ENCODE data around the gene RFPL1. TPM values are rescaled to one million over a fixed set of nuclear protein-coding genes. Genes with fewer than 3 reads are reported as not detected.

RFPL1 gene
- polyA plus RNA-seq, 5 donors, result 0.12 to 0.38 TPM; not detected in 3

DNA sequence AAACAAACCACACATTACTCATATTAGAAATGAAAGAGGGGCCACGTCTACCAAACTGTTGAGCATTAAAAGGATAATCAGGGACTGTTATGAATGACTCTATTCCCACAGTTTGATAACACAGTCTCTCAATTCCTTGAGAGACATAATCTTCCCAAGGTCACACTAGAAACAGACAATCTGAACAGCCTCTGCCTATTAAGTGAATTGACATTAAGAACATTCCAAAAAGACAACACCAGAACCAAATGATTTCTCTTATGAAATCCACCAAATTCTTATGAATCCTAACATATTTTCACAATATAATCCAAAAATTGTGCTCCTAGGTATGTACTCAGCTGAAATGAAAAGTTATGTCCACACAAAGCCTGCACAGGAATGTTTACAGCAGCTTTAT, 4.6 kb downstream of the RFPL1 start:
- no peak for DNase-seq

- no peak for DNase-seq
Observed at GRCh38 chr22:29443452-29443851, 5.1 kb downstream of the RFPL1 start.

- no peak for DNase-seq
Observed at GRCh38 chr22:29443861-29444792, 5.7 kb downstream of the RFPL1 start.

DNA sequence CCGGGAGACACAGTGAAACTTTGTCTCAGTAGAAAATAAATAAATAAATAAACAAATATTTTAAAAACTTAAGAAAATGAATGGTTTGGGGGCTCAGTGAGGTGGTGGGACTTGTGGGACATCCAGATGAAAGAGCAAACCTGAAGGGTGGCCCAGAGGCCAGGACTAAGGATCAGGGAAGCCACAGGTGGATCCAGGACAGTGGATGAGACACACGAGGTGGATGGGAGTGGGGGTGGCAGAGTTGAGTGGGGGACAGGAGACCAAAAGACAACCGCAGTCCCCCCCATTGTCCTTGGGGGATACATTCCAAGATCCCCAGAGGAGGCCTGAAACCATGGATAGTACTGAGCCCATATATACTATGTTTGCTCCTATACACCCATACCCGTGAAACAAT, 7.1 kb downstream of the RFPL1 start:
- no peak for DNase-seq

GRCh38 chr22:29447906-29448305, 9.5 kb downstream of the RFPL1 start:
- no peak for DNase-seq

DNA sequence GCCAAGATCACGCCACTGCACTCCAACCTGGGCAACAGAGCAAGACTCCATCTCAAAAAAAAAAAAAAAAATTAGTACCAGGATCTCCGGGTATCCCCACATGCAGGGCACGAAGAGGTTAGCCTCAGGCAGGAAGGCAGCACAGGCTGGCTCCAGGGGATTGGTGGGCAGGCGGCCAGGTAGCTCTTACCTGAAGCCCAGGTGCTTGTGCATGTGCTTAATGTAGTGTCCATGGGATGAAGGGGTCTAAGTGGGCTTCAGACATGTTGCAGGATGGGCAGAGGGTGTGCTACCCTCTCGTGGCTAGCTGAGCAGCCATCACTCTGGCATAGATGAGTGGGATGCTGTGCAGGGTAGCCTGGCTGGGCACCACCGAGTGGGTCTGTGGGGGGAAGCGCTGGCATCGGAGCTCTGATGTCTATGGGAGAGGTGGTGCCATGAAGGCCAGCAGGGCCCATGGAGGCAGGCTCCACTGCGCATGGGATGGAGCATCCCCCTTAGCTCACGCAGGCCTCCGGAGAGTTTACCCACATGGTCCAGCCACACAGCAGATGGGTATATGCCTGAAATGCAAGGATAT, 11.0 kb downstream of the RFPL1 start:
- no peak for DNase-seq

DNA sequence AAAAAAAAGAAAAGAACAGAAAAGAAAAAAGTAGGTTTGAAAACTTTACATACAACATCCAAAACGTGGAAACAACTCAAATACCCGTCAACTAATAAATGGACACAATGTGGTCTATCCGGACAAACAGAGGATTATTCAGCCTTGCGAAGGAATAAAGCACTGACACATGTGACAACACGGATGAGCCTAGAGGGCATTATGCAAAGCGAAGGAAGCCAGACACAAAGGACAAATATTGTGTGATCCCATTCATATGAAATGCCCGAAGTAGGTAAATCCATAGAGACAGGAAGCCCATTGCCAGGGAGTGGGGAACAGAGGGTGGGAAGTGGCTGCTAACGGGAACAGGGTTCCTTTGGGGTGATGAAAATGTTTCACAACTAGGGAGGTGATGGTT, 11.8 kb downstream of the RFPL1 start:
- no peak for DNase-seq

GRCh38 chr22:29451863-29452262, 13.5 kb downstream of the RFPL1 start:
- DNase-seq, result no peak

GRCh38 chr22:29454276-29454675, 15.9 kb downstream of the RFPL1 start:
- DNase-seq, result no peak

GRCh38 chr22:29456211-29456671, 17.9 kb downstream of the RFPL1 start:
- DNase-seq, result no peak

DNA sequence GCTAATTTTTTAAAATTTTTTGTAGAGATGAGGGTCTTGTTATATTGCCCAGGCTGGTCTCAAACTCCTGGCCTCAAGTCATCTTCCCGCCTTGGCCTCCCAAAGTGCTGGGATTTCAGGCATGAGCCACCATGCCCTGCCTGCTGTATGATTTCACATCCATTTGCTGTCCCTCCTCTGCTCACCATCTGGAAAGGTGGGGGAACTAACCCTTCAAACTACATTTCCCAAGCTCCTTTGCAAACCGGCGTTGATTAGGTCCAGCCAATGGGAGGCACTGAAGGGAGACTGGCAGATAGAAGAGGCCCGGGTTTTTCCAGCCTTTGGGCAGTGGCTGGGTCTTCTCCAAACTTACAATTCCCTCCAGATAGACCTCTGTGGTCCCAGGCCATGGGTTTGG, 19.3 kb downstream of the RFPL1 start:
- no peak for DNase-seq

GRCh38 chr22:29458551-29458950, 20.2 kb downstream of the RFPL1 start:
- DNase-seq, result no peak

GRCh38 chr22:29459773-29460172, 21.4 kb downstream of the RFPL1 start:
- DNase-seq, result no peak

GRCh38 chr22:29461263-29461662, 22.9 kb downstream of the RFPL1 start:
- DNase-seq, result no peak

DNA sequence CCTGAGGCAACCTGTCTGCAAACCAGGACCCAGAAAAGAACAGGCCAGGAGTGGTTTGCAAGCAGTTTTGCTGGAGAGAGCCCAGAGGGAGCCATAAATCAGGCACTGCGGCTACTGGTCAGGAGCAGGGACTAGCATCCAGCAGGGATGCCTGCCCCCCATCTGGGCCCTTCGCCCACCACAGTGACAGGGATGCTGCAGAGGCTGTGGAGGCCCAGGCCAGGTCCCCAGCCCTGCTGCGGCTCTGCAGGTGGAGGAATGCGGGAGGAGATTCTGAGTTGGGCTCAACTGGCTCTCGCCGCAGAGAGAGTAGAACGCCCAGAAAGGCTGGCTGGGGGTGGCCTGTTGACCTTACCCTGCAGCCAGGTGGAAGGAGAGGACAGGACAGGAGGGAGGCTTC, 25.2 kb downstream of the RFPL1 start:
- DNase-seq, result no peak

GRCh38 chr22:29464581-29464980, 26.2 kb downstream of the RFPL1 start:
- DNase-seq, result no peak

DNA sequence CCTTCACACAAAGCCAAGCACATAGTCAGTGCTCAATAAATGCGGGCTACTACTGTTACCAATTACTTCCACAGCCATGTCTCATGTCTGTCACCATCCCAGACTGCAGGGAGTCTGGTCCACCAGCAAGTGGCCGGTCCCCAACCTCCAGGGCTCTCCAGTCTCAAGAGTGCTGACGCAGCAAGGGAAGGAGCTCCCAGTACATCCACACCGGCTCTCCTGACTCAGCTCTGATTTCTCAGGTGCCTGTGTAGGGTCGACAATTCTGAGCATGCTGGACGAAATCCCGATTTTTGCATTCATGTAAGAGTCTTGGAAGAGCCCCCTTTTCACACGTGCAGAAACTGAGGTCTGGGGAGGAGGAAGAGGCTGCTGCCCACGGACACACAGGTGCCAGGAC, 31.4 kb downstream of the RFPL1 start:
- DNase-seq, result no peak

- DNase-seq, result peak in 1 of 2 donors; percentile 40
Observed at GRCh38 chr22:29470159-29470855, 31.9 kb downstream of the RFPL1 start.

- DNase-seq, result no peak
Observed at GRCh38 chr22:29473001-29473400, 34.6 kb downstream of the RFPL1 start.

GRCh38 chr22:29475550-29475949, 37.2 kb downstream of the RFPL1 start:
- no peak for DNase-seq

DNA sequence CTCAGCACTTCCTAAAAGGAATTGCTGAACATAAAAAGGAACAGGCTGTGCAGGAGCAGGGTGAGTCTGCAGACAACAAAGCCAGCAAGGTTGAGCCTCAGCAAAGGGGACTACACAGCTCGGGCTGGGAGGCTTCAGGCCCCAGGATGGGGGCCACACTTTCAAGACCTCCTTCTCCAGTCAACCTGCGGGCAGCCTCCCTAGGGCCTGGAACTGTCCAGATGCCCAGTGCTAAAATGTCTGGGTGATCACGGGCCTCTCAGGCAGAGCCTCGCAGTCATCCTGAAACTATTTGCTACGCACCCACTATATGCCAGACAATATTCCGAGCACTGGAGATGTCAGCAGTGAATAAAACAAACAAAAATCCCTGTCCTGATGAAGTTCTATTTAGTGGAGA, 37.7 kb downstream of the RFPL1 start:
- no peak for DNase-seq

GRCh38 chr22:29477723-29478318, 39.4 kb downstream of the RFPL1 start:
- no peak for DNase-seq
